NCI-H1417 treated with DMSO at 0.1 percent for 48 hours (cell line): ENCODE results near the gene PITPNC1.

Experiments
- DNase-seq: peaks from one replicate; lab custom pipeline; 2025; lab: John Stamatoyannopoulos, UW

The PITPNC1 gene

GRCh38 chr17:67729903-67730302 lies 352.8 kb downstream of the PITPNC1 start:
- DNase-seq = no peak

DNA sequence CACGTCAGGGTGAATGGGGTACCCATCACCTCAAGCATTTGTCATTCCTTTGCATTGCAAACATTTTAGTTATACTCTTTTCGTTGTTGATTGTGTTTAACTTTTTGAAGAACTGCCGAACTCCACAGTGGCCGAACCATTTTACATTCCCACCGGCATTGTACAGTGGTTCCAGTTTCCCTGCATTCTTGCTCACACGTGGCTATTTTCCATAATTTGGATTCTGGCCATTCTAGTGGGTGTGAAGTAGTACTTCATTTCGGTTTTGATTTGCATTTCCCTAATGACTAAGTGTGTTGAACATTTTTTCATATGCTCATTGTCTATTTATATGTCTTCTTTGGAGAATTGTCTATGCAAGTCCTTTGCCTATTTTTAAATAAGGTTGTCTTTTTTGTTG lies 353.6 kb downstream of the PITPNC1 start:
- DNase-seq = no peak

DNA sequence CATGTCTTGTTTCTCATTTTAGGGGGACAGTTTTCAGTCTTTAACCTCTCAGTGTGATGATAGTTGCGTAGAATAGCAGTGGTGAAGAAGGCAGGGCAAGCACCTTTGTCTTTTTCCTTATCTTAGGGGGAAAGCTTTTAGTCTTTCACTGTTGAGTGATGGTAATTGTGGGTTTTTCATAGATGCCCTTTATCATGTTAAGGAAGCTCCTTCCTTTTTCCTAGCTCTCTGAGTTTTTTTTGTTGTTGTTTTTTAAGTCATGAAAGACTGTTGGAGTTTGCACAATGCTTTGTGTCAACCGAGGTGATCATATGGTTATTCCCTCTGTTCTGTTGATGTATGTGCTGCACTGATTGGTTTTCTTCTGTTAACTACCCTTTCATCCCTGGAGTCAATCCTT lies 356.4 kb downstream of the PITPNC1 start:
- no peak for DNase-seq

- DNase-seq = no peak
Observed at GRCh38 chr17:67737145-67737544, 360.1 kb downstream of the PITPNC1 start.

DNA sequence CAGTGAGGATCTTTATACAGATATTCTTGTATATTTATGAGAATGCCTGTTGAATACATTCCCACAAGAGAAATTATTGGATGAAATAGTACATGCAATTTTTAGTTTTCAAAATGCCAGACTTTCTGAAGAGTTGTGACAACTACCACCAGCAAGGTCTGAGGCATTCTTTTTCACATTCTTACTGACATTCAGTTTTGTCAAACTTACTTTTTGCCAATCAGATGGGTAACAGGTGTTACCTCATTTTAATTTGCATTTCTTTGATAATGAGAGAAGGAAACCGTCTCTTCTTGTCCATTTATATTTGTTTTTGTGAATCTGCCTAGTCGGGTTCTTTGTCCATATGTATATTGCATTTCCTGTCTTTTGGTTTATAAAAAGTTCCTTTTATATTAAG lies 364.9 kb downstream of the PITPNC1 start:
- no peak for DNase-seq
